Endometrial microvascular endothelial cells (primary cell): ENCODE measurements around the gene NECTIN1. TPM values are rescaled to one million over a fixed set of nuclear protein-coding genes. Genes with fewer than 3 reads are reported as not detected.

Experiments
- in situ Hi-C: cut with HindIII; loops from 2 replicates; pipeline ENCODE4 v1.10.0; 2017; ENCODE audit warnings: low sequenced_read_pairs, low pct_unique_long_range_greater_than_20kb; ENCODE audit errors: inconsistent ontology term
- total RNA-seq: library from RNA; depleted of rRNA; stranded (reverse); fragments of >200 nt; gene quantifications from one replicate; pipeline ENCODE4 v1.2.3, GENCODE V29; 2015; ENCODE audit errors: inconsistent ontology term

The NECTIN1 gene
- total RNA-seq, 1 donor from 2014 or later = 23.6 TPM

DNA sequence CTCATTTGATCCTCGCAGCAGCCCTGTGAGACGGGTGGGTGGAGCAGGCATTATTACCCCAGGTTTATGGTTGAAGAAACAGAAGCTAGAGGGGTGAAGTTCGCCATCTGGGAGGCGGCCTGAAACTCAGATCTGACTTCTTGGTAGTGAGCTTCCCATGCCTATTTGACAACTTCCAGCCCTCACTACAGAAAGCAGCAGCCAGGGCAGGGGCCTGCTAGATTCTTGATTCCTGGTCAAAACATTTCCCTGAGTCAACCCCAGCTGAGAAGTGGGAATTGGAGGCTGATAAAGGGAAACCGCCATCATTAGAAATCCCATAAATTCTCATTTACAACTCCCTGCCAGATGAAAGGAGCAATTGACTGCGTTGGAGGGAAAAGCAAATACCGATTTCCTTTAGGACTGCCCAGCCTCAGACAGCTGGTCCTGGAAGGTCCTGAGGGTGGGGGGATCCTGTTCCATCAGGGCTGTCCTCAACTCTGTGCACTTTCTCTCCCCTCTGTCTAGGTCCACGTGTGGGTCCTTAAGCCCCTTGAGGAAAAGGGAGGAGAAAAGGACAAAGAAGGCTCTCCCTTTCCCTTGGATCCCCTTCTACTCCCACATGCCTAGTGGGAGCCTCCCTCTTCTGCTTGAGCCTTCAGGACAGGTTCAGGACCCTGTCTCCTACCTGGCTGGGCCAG lies 10.2 kb upstream of the NECTIN1 start:
- in situ Hi-C loops = no loop called here

DNA sequence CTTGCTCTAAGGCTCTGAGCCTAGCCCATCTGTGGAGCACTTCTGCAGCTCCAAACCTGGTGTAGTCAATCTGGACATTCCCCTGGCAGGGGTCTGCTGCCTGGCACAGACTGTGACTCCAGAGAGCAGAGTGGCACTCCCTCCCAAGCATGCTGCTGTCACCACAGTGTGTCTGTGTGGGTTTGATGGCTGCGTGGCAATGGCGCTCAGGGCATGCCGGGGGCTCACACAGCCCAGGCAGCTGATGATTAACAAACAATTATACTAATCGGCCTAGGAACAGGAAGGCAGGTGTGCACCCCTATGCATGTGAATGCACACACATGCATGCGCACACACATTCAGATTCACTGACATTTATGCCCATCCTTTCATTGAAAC lies 9.0 kb upstream of the NECTIN1 start:
- in situ Hi-C loops = no loop called here

DNA sequence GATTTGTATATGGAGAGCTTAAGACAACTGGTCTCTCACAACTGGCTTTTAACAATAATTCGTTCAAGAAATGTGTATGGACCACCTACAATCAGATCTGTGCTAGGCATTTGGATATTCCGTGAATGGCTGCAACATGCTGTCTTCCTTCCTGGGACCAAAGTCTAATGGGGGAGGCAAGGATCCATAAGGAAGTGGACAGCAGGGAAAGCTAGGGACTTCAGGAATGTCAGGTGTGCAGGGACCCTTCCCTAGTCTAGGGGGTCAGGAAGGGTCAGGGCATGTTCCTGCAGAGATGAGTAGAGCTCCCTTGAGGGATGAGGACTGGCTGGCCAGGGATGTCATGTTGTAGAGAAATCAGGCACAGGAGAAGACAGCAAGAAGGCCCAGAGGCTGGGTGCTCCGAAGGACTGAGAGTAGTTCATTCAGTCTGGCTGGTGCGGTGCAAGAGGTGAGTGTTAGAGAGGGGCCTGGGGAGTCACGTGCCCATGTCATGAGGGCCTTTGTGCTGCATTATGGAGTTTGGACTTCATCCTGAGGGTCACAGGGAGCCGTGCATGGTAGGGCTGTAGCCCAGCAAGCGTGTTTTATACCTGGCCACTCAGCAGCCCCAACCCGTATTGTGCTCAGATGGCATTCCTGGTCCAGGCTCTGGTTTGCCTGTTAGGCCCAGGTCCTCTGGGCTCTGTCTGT lies 8.5 kb upstream of the NECTIN1 start:
- in situ Hi-C loops = no loop called here

DNA sequence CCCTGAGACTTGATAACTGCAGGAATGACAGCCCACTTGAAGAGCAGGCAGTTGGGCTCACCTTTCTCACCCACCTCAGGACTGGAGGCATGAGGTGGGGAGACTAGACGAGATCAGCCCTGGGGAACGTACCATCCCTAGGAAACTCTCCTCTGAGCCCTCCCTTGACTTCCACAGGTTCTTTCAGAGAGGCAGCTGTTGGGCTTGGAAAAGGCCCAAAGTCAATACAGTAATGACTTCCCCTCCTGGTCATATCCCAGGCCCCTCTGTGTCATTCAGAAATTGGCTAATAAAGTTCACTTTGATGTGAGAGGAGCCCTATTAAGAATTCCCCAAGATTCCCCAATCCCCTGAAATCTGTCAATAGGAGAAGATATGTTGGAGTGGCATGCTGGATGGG lies 5.8 kb upstream of the NECTIN1 start:
- in situ Hi-C loops = no loop called here

DNA sequence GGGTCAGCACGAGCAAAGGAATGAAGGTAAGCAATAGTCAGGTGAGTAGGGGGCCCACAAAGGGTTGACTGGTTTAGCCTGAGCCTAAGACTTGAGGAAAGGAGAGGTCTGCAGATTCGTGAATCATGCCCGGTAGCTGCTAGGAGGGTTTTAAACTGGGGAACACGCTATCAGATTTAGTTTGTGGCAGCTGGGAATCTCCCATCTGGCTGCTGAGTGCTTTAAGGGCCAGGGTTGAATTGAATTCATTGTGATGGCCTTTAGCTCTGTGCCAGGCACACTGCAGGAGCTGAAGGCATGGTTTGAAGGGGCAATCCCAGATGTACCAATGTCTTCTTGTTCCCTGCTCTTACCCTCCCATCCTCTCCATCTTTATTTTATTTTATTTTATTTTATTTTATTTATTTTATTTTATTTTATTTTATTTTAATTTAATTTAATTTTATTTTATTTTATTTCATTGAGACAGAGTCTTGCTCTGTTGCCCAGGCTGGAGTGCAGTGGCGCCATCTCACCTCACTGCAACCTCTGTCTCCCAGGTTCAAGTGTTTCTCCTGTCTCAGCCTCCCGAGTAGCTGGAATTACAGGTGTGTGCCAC lies 1.9 kb upstream of the NECTIN1 start:
- in situ Hi-C loops = no loop called here

DNA sequence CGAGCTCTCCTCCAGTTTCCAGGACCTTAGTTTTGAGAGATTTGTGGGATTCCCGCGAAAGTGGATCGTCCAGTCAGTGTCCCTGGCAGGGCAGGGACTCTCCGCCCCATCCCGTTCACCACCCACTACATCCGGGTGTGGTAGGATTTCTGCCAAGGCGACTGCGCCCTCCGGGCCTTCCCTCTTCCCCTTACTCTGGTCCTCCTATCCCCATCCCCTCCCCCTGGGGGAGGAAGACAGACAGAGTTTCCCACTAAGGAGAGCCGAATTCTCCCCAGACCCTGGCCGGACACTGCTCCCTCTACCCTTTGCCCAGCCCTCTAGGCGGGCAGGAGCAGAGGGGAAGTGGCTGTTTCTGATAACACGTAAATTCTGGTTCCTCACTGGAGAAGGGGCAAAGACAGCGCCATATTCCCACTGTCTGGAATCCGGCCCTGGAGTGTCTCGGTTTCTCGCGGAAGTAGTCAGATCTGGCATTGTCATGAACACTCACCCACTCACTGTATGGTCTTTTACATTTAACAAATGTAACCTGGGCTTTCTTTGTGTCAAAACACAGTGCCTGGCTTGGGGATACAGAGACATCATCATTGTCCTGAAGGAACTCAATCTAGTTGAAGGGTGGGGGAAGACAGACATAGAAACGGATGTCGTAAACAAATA lies 1.1 kb upstream of the NECTIN1 start:
- in situ Hi-C loops = no loop called here

DNA sequence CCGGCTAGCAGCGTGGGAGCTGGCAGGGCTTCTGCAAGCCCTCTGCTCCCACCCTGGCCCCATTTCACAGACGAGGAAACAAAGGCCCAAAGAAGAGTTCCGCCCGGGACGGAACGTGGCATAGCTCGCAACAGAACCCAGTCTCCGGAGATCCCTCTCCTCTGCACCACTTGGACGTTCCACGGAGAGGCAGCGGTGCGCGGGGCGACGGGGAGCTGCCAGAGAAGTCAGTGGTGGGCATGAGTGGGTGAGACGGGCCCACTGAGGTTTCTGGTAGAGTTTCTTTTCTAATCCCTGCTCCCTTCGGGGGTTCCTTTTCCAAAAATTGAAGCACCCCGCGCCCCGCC lies 554 bp upstream of the NECTIN1 start:
- in situ Hi-C loops = no loop called here

DNA sequence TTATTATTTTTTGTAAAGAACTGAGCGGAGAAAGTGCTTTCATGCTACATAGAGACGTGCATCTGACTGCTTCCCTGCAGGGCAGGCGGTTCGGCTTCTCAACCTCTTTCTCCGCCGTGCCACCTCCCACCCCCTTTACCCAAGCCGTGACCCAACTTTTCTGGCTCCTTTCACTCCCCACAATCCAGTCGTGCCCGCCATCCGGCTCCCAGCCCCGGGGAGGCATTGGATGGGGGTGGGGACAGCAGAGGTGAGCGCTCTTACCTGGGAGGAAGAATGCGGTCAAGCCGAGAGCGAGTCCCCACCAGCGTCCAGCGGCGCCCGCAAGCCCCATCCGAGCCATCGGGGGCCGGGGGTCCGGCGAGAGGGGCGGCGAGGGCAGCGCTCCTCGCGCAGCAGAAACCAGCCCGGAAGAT lies 781 bp downstream of the NECTIN1 start:
- in situ Hi-C loops = no loop called here

DNA sequence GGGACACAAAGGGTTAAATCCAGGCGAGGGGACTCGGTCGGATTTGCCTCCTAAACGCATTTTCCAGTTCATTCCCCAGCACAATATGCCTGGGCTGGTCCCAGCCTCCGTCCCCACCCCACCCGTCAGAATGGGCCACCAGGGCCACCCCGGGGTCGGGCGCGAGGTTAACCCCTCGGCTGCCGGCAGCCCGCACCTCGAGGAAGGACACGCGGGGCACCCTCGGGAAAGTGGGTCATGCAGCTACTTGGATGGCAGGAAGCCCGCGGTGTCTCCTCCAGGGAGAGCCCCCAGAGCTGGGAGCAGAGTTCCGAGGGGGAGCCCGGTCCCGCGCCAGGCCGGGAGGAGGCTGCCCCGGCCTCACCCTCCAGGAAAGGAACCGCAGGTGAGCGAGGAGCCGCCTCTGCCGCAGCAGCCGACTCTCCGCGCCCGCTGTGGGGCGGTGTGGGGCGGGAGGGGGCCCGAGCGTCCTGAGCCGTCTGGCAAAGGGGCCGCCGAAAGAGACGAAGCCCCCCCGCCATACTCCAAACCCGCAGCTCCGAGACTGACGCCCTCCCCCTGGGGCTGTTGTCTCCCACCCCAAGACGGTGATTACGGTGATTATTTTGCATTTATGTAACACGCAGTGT lies 1.4 kb downstream of the NECTIN1 start:
- in situ Hi-C loops = no loop called here

DNA sequence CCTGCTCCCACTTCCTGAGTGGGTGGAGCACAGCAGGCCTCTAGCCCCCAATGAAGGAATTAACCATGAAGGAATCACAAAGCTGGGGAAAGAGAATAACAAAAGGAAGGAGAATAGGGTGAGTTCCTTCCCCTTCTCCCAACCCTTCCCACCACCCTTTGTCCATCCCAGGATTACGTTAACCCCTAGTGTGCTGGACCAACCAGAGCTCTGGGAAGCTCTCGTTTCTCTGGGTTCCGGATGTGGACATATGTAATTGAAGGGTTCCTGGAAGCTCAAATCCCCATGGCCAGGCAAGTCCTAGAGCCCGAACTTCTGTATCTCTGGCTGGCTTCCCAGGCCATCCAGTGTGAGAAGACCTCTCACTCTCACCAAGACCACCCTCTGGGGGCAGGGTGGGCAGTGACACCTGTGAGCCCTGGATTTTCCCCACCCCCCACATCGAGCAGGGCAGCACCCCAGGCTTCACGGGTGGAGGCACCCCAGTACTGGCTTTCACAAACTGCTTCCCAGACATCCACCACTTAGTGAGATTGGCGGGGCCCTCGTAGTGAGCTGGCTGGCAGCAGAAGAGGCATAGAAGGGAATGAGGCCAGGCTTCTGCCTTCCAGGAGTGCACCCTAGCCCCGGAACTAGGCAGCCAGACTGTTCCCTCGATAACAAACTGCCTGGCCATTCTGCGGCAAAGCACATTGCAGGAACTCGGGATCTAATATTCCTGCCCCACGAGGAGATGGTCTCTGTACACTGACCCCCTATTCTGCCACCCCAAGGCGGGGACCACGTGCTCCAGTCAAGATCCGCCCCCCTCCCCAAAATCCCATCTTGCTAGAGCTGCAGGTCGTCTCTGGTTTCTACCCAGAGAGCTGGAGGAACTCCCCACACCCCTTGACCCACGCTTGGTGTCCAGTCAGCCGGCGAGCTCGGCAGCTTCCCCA lies 2.1 kb downstream of the NECTIN1 start:
- in situ Hi-C loops = no loop called here

DNA sequence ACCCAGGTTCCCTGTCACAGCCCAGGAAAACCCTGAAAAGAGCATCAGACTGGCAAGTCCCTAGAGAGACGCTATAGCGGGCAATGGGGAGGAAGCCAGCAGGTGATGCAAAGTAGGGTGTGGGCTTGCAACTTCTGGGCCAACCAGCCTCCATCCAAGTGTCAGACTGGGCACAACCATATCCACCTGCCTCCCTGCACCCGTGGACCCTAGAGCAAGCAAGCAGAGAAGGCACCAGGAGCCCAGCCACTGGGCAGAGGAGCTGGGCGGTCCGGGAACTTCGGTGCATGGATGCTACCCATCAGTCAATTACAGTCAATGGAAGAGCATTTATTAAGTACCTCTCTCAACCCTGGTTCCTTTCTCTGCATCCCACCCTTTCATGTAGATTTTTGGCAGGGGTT lies 2.8 kb downstream of the NECTIN1 start:
- in situ Hi-C loops = no loop called here

DNA sequence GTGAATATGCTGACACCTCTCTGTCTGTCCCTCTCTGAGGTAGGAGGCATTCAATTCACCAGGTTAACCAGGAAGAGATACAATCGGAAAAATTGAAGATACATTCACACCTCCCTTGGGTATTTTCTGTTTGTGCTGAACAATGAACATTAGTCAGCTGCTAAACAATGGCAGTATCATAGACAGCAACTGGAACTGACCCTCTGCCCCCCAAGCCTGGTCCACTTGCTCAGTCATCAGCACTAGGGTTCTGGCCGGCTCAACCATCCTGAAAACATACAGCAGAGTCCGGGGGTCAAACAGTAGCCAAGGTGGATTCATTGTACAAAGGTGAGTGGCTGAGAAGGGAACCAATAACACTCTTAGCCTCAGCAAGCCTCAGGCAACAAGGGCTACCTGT lies 4.0 kb downstream of the NECTIN1 start:
- in situ Hi-C loops = no loop called here

DNA sequence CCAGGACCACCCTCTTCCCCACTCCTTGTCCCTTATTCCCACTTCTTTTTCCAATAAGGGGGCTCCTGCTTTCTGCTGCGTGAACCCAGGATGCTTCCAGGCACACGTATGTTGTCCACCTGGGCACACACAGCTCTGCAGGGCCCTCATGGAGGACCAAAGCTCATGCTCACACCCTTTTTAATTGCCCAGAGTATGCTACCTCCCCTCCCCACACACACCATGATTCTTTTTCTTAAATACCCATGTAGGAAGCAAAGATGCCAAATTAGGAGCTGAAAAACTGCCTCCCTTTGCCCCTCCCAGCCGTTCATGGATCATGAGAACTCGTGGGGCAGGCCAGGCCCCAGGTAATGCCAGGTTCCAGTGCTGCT lies 5.1 kb downstream of the NECTIN1 start:
- in situ Hi-C loops = no loop called here

DNA sequence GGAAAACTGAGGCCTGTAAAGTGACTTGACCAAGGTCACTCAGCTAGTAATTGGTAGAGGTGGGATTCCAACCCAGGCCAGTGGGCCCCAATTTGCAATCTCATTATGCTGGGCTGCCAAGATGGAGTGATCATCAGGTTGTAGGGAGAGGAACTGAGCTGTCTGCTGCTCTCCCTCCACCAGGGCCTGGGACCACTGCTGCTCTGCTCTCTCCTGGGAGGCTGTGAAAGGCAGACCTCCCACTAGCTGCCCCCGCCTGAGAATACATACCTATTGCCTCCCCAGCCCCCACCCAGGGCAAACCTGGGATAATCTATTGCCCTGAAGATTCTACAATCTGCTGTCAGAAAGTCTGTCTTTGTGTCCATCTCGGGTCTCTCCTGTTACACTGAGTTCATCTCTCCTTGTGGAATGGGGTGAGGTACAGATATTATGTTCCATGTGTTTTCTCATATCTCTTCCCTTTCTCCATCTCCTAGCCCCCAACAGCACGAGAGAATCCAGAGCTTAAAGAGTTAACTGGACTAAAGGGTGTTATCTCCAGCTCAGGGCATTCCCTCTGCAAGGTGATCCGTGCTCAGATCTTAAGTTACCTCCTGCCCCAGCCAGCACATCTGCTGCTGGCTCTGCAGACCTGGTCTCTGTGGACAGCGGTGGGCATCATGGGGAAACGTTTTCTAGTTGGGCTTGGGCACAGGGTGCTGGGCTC lies 5.6 kb downstream of the NECTIN1 start:
- in situ Hi-C loops = no loop called here

DNA sequence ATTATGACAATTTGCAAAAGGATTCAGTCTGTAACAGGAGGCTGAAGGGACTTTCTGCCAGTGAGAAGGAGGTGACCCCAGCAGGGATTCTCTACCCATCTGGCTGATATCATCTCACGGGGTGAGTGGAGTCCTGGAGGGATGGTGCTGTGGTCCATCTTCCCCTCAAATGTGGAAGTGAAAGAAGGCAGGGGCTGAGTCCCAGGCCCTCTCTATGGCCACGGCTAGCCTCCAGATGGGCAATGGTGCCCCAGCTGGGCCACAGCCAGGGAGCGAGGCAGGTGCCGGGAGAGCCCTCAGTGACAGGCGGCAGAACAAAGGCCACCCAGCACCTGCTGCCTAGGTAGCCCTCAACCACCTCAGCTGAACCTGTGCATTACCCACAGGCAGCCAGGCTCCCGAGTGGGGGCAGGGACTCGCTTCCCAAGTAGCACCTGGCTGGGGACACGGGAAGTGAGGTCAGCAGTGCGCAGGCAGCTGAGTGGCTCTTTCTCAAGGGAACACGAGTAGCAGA lies 6.7 kb downstream of the NECTIN1 start:
- in situ Hi-C loops = no loop called here

DNA sequence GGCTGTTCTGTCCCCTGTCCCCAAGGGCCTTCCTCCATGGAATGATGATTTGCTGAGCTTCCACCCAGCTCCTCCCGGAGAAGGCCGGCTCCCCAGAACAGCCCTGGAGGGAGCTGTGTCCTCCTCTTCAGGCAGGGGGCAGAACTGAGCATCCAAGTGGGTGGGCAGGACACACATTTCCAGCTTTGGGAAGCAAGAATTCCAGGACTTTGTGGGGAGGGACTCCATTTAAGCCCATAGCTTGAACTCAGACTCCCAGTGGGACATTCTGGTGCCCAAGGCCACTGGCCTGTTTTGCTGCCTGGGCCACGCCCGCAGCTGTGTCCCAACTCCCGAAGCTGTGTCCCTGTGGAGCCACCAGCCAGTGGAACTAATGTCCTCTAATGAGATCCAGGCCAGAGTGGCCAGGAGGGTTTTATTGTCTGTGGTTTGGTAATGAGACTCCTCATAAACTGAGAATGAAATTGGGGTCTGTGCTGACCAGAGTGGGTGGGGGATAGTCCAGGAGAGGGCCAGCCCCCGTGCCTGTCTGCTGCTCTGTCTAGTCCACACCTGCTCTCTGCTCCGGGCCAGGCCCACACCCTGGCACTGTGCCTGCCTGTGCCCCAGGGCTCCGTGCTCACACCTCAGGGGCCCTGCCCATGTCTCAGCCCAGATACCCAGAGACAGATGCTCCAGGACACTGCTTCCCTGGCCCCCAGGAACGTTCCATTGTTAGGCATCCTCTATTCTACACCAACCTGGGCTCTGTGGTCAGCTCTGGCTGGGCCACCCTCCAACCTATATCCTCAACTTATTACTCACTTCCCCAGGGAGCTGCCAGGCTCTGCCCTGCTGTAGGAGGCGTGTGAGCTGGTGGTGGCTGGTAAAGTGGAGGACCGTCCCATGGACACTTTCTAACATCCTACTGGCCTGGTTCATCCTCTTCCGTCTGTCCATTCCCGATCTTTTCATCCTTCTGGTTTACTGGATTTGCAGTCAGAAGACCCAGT lies 7.6 kb downstream of the NECTIN1 start:
- in situ Hi-C loops = no loop called here
